Trophoblast cell (in vitro differentiated cells and primary cell): ENCODE measurements around the gene KRT28.

ENCODE experiments used
- DNase-seq, 2 donors: peaks; one replicate each; pipeline ENCODE4 v3.0.0-alpha.2; 2016
- H2AFZ ChIP-seq: 2 replicates; pipeline ENCODE4 v1.6.1; 2013; ENCODE audit warnings: low read length, moderate library complexity, mild to moderate bottlenecking; ENCODE audit not compliant: insufficient read depth, poor library complexity
- H2AK5ac ChIP-seq: 2 replicates; pipeline ENCODE4 v1.6.1; 2013; ENCODE audit warnings: mild to moderate bottlenecking, low read length
- H2BK120ac ChIP-seq: 2 replicates; pipeline ENCODE4 v1.6.1; 2013; ENCODE audit warnings: low read length, mild to moderate bottlenecking, moderate library complexity; ENCODE audit not compliant: insufficient read depth, poor library complexity
- H2BK12ac ChIP-seq: 2 replicates; pipeline ENCODE4 v1.6.1; 2013; ENCODE audit warnings: mild to moderate bottlenecking, low read length, moderate library complexity
- H2BK5ac ChIP-seq: 2 replicates; pipeline ENCODE4 v1.6.1; 2013; ENCODE audit warnings: low read length, low read depth, moderate library complexity, mild to moderate bottlenecking; ENCODE audit not compliant: poor library complexity
- H3K14ac ChIP-seq: 2 replicates; pipeline ENCODE4 v1.6.1; 2013; ENCODE audit warnings: mild to moderate bottlenecking, low read length
- H3K18ac ChIP-seq: 2 replicates; pipeline ENCODE4 v1.6.1; 2013; ENCODE audit warnings: mild to moderate bottlenecking, low read length
- H3K23ac ChIP-seq: 2 replicates; pipeline ENCODE4 v1.6.1; 2013; ENCODE audit warnings: low read length
- H3K27ac ChIP-seq: 2 replicates; pipeline ENCODE4 v1.5.1; 2013; ENCODE audit warnings: low read depth, mild to moderate bottlenecking, inconsistent platforms, low read length, moderate library complexity
- H3K27me3 ChIP-seq: 2 replicates; pipeline ENCODE4 v1.6.1; 2013; ENCODE audit warnings: inconsistent platforms, mild to moderate bottlenecking, low read length, moderate library complexity; ENCODE audit not compliant: insufficient read depth
- H3K36me3 ChIP-seq, 2 experiments: 1 replicate in 1 of 2; 2 replicates in 1 of 2; pipeline ENCODE4 v1.6.1; 2013; ENCODE audit warnings: low read length in 2 of 2, mild to moderate bottlenecking in 2 of 2, moderate library complexity in 1 of 2; ENCODE audit not compliant: insufficient read depth in 2 of 2, control insufficient read depth in 1 of 2
- H3K4ac ChIP-seq: 2 replicates; pipeline ENCODE4 v1.6.1; 2013; ENCODE audit warnings: low read depth, mild to moderate bottlenecking, low read length, moderate library complexity
- H3K4me1 ChIP-seq, 2 experiments: 1 replicate in 1 of 2; 2 replicates in 1 of 2; pipeline ENCODE4 v1.6.1; 2013; ENCODE audit warnings: low read length in 2 of 2, mild to moderate bottlenecking in 2 of 2, moderate library complexity in 1 of 2; ENCODE audit not compliant: insufficient read depth in 2 of 2, control insufficient read depth in 1 of 2
- H3K4me2 ChIP-seq: 2 replicates; pipeline ENCODE4 v1.6.1; 2013; ENCODE audit warnings: inconsistent platforms, mild to moderate bottlenecking, low read length, moderate library complexity
- H3K4me3 ChIP-seq: 2 replicates; pipeline ENCODE4 v1.5.1; 2013; ENCODE audit warnings: mild to moderate bottlenecking, low read depth, low read length, inconsistent platforms
- H3K79me1 ChIP-seq: one replicate; pipeline ENCODE4 v1.6.1; 2013; ENCODE audit warnings: low read length
- H3K79me2 ChIP-seq: 2 replicates; pipeline ENCODE4 v1.6.1; 2013; ENCODE audit warnings: low read length, mild to moderate bottlenecking; ENCODE audit not compliant: control insufficient read depth, insufficient read depth, poor library complexity
- H3K9ac ChIP-seq: 2 replicates; pipeline ENCODE4 v1.6.1; 2013; ENCODE audit warnings: mild to moderate bottlenecking, low read length
- H3K9me3 ChIP-seq: 2 replicates; pipeline ENCODE4 v1.6.1; 2013; ENCODE audit warnings: low read depth, mild to moderate bottlenecking, control low read depth, inconsistent platforms, low read length; ENCODE audit not compliant: insufficient read depth
- H4K12ac ChIP-seq: 2 replicates; pipeline ENCODE4 v1.6.1; 2013; ENCODE audit warnings: low read depth, mild to moderate bottlenecking, low read length, moderate library complexity
- H4K8ac ChIP-seq: 2 replicates; pipeline ENCODE4 v1.6.1; 2013; ENCODE audit warnings: low read depth, mild to moderate bottlenecking, low read length, moderate library complexity
- H4K91ac ChIP-seq: one replicate; pipeline ENCODE4 v1.6.1; 2013; ENCODE audit warnings: low read depth, mild to moderate bottlenecking, low read length, moderate library complexity
- WGBS: extraction: QIAGEN DNeasy Blood & Tissue Kit; methylation state at CpG from one replicate; pipeline ENCODE4 v1.1.7; 2013; ENCODE audit warnings: missing lambda C conversion rate; ENCODE audit not compliant: insufficient read length, insufficient coverage; ENCODE audit errors: extremely low coverage; 5-methylcytosine and 5-hydroxymethylcytosine counted together

Gene KRT28

GRCh38 chr17:40809721-40810421, 10.1 kb upstream of the KRT28 start:
- no peak for DNase-seq
- H2BK12ac ChIP-seq = no peak overlapping the region
- no CpG with 5 or more reads among the region's 2 CpGs for WGBS
- H3K9ac ChIP-seq = no peak overlapping the region
- no peaks in the 10 kb centered on the region for H3K9me3 ChIP-seq
- H3K79me2 ChIP-seq = no peaks in the 10 kb centered on the region
- H3K4me1 ChIP-seq = no peaks in the 10 kb centered on the region
- no peak overlapping the region for H3K4ac ChIP-seq
- no peak overlapping the region for H3K23ac ChIP-seq
- H4K12ac ChIP-seq = no peak overlapping the region
- no peak overlapping the region for H2AK5ac ChIP-seq
- H3K36me3 ChIP-seq = no peaks in the 10 kb centered on the region
- H3K4me2 ChIP-seq = no peak overlapping the region
- no peaks in the 10 kb centered on the region for H3K27me3 ChIP-seq
- no peak overlapping the region for H2BK5ac ChIP-seq
- no peak overlapping the region for H3K4me3 ChIP-seq
- H3K14ac ChIP-seq = no peak overlapping the region
- no peaks in the 10 kb centered on the region for H3K79me1 ChIP-seq
- H3K18ac ChIP-seq = no peak overlapping the region
- no peak overlapping the region for H4K8ac ChIP-seq
- H2AFZ ChIP-seq = no peak overlapping the region
- H3K27ac ChIP-seq = no peak overlapping the region
- no peak overlapping the region for H2BK120ac ChIP-seq
- no peak overlapping the region for H4K91ac ChIP-seq

- no peak overlapping the region for H3K23ac ChIP-seq
- no peaks in the 10 kb centered on the region for H3K79me1 ChIP-seq
- H2BK5ac ChIP-seq = no peak overlapping the region
- no peak overlapping the region for H2BK120ac ChIP-seq
- H4K12ac ChIP-seq = no peak overlapping the region
- H3K9ac ChIP-seq = no peak overlapping the region
- no peak overlapping the region for H2AK5ac ChIP-seq
- H2AFZ ChIP-seq = no peak overlapping the region
- no peak overlapping the region for H3K4me2 ChIP-seq
- H3K18ac ChIP-seq = no peak overlapping the region
- H3K9me3 ChIP-seq = no peaks in the 10 kb centered on the region
- no peaks in the 10 kb centered on the region for H3K27me3 ChIP-seq
- H3K27ac ChIP-seq = no peak overlapping the region
- no peaks in the 10 kb centered on the region for H3K36me3 ChIP-seq
- no peaks in the 10 kb centered on the region for H3K79me2 ChIP-seq
- no peak overlapping the region for H3K4ac ChIP-seq
- no peak overlapping the region for H4K8ac ChIP-seq
- H3K14ac ChIP-seq = no peak overlapping the region
- no peak for DNase-seq
- WGBS = no CpG with 5 or more reads among the region's 3 CpGs
- H2BK12ac ChIP-seq = no peak overlapping the region
- no peak overlapping the region for H3K4me3 ChIP-seq
- no peak overlapping the region for H4K91ac ChIP-seq
- H3K4me1 ChIP-seq = no peaks in the 10 kb centered on the region
Measured at GRCh38 chr17:40806131-40806530, 6.4 kb upstream of the KRT28 start.

DNA sequence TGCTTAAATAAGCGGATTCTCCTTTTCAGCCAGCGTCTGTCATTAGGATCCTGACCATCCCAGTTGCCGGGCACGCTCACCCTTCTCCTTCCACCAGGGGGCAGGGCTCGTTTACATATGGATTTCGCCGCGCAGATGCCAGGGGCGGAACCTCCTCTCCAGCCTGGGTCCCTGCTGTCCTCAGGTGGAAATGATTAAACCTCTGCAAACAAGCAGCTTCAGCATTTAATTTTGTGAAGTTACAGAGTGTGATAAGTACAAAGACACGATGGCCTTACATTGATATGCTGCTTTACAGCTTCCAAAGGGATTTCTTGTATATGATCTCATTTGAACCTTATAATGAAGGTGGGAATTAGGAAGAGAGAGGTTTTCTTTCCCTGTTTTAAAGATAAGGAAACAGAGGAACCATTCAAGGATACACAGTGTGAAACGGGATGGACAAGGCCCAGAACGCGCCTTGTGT, 3.9 kb upstream of the KRT28 start:
- H3K27me3 ChIP-seq = no peaks in the 10 kb centered on the region
- H3K79me1 ChIP-seq = no peaks in the 10 kb centered on the region
- no peak overlapping the region for H2BK5ac ChIP-seq
- no peak overlapping the region for H3K14ac ChIP-seq
- no peak overlapping the region for H3K4me2 ChIP-seq
- no peak overlapping the region for H3K4me3 ChIP-seq
- peak; percentile 73 to 89 for DNase-seq
- no peak overlapping the region for H4K12ac ChIP-seq
- no peak overlapping the region for H2BK12ac ChIP-seq
- no peaks in the 10 kb centered on the region for H3K79me2 ChIP-seq
- no peaks in the 10 kb centered on the region for H3K4me1 ChIP-seq
- no peak overlapping the region for H3K4ac ChIP-seq
- H3K27ac ChIP-seq = no peak overlapping the region
- no peaks in the 10 kb centered on the region for H3K36me3 ChIP-seq
- WGBS = no CpG with 5 or more reads among the region's 13 CpGs
- no peak overlapping the region for H2BK120ac ChIP-seq
- H4K8ac ChIP-seq = no peak overlapping the region
- no peak overlapping the region for H3K23ac ChIP-seq
- no peak overlapping the region for H2AFZ ChIP-seq
- no peak overlapping the region for H2AK5ac ChIP-seq
- H3K9ac ChIP-seq = no peak overlapping the region
- H3K9me3 ChIP-seq = no peaks in the 10 kb centered on the region
- H4K91ac ChIP-seq = no peak overlapping the region
- H3K18ac ChIP-seq = no peak overlapping the region

- no peak overlapping the region for H2AK5ac ChIP-seq
- H3K79me1 ChIP-seq = no peaks in the 10 kb centered on the region
- no peak overlapping the region for H3K9ac ChIP-seq
- no peak for DNase-seq
- H3K9me3 ChIP-seq = no peaks in the 10 kb centered on the region
- no peaks in the 10 kb centered on the region for H3K27me3 ChIP-seq
- no peaks in the 10 kb centered on the region for H3K4me1 ChIP-seq
- no peak overlapping the region for H3K14ac ChIP-seq
- H3K4me3 ChIP-seq = no peak overlapping the region
- no peak overlapping the region for H4K91ac ChIP-seq
- H3K79me2 ChIP-seq = no peaks in the 10 kb centered on the region
- no peak overlapping the region for H3K23ac ChIP-seq
- no peak overlapping the region for H3K18ac ChIP-seq
- no peaks in the 10 kb centered on the region for H3K36me3 ChIP-seq
- H3K4me2 ChIP-seq = no peak overlapping the region
- no peak overlapping the region for H3K4ac ChIP-seq
- no peak overlapping the region for H3K27ac ChIP-seq
- no peak overlapping the region for H2AFZ ChIP-seq
- no peak overlapping the region for H4K12ac ChIP-seq
- no CpG with 5 or more reads among the region's 2 CpGs for WGBS
- H2BK120ac ChIP-seq = no peak overlapping the region
- H2BK5ac ChIP-seq = no peak overlapping the region
- H4K8ac ChIP-seq = no peak overlapping the region
- H2BK12ac ChIP-seq = no peak overlapping the region
Measured at GRCh38 chr17:40801157-40801556, 1.4 kb upstream of the KRT28 start.
